HepG2 (cell line): ENCODE measurements around the gene KRT40. TPM values are rescaled to one million over a fixed set of nuclear protein-coding genes. Genes with fewer than 3 reads are reported as not detected.

ENCODE experiments used
- ATAC-seq: fragments of 200-7000 bp; cut with Tn5 transposase; 3 replicates; pipeline ENCODE4 v1.9.1; 2020; ENCODE audit warnings: mild to moderate bottlenecking, moderate library complexity
- BruUV-seq: library from RNA; stranded (reverse); fragments of 400-500 nt; replicated peaks from 2 replicates; lab custom pipeline; 2021; lab: Mats Ljungman, UMichigan
- CTCF ChIA-PET: fragments of 300-600 bp; formaldehyde crosslinking; extraction: SDS; loops from one replicate; lab custom pipeline; 2021; ENCODE audit warnings: low total read pairs, inconsistent platforms, low intra/inter-chr PET ratio; lab: Yijun Ruan, JAX
- POLR2A ChIA-PET: fragments of 350-600 bp; sonication (Branson Sonifier 250); formaldehyde crosslinking; loops from one replicate; lab custom pipeline; 2020; ENCODE audit warnings: antibody characterized with exemption, inconsistent platforms; lab: Yijun Ruan, JAX
- DNase-seq: peaks from one replicate; pipeline ENCODE4 v3.0.0-alpha.2; 2015; ENCODE audit warnings: low spot score
- FAIRE-seq: peaks from 3 replicates; lab custom pipeline; 2011; peaks lifted over from hg19 to GRCh38; lab: Jason Lieb, UNC
- H2AFZ ChIP-seq: one replicate; pipeline ENCODE4 v1.6.1; 2011; ENCODE audit warnings: low read length, inconsistent platforms
- H3K27ac ChIP-seq: fragments of 300-600 bp; 3 replicates; pipeline ENCODE4 v1.8.0; 2011; ENCODE audit warnings: mixed run types, mild to moderate bottlenecking, mixed read lengths, low read length, inconsistent platforms; ENCODE audit not compliant: insufficient read depth; ENCODE audit errors: extremely low read length
- H3K27me3 ChIP-seq, 2 experiments: fragments of 200-600 bp in 1 of 2; 2 replicates in 1 of 2; 3 replicates in 1 of 2; pipeline versions ENCODE4 v1.6.0 to v1.8.0; 2011; ENCODE audit warnings: low read length in 2 of 2, mild to moderate bottlenecking in 2 of 2, moderate library complexity in 2 of 2, inconsistent platforms in 1 of 2; ENCODE audit not compliant: insufficient read depth in 2 of 2, control insufficient read depth in 1 of 2
- H3K36me3 ChIP-seq, 2 experiments: fragments of 200-600 bp in 1 of 2; replicated peaks in 1 of 2; 2 replicates in 1 of 2; 3 replicates in 1 of 2; pipeline versions ENCODE4 v1.5.1 to v1.8.0; 2011; ENCODE audit warnings: low read length in 2 of 2, inconsistent platforms in 1 of 2; ENCODE audit not compliant: insufficient read depth in 2 of 2, control insufficient read depth in 1 of 2
- H3K4me1 ChIP-seq: 2 replicates; pipeline ENCODE4 v1.5.1; 2012; ENCODE audit warnings: low read length, inconsistent platforms; ENCODE audit not compliant: insufficient read depth
- H3K4me2 ChIP-seq: 2 replicates; pipeline ENCODE4 v1.6.0; 2011; ENCODE audit warnings: low read depth, low read length, inconsistent platforms
- H3K4me3 ChIP-seq, 3 experiments: fragments of 200-600 bp in 1 of 3; sonication (generic), shearing (Covaris generic) in 1 of 3; replicated peaks in 1 of 3; 2 replicates each; pipeline ENCODE4 v1.5.1; 2011 to 2016; ENCODE audit warnings: low read length in 3 of 3, inconsistent platforms in 2 of 3, low read depth in 2 of 3, mild to moderate bottlenecking in 2 of 3, control low read depth in 1 of 3, mixed read lengths in 1 of 3; ENCODE audit not compliant: insufficient read depth in 1 of 3
- H3K79me2 ChIP-seq: one replicate; pipeline ENCODE4 v1.6.1; 2011; ENCODE audit warnings: low read length, inconsistent platforms; ENCODE audit not compliant: insufficient read depth
- H3K9ac ChIP-seq: 2 replicates; pipeline ENCODE4 v1.6.0; 2011; ENCODE audit warnings: mild to moderate bottlenecking, low read depth, low read length, inconsistent platforms; ENCODE audit not compliant: insufficient read depth
- H3K9me3 ChIP-seq: 2 replicates; pipeline ENCODE4 v1.5.1; 2012; ENCODE audit warnings: mild to moderate bottlenecking, low read length
- H4K20me1 ChIP-seq: 2 replicates; pipeline ENCODE4 v1.6.0; 2011; ENCODE audit warnings: inconsistent platforms, mild to moderate bottlenecking, low read length, moderate library complexity; ENCODE audit not compliant: insufficient read depth
- AGO2 ChIP-seq: fragments of 200-400 bp; formaldehyde crosslinking; optimal IDR thresholded peaks from 2 replicates; pipeline ENCODE3; 2017; ENCODE audit warnings: mild to moderate bottlenecking, low read depth, low read length, moderate library complexity
- AKAP8 ChIP-seq: sonication (generic); formaldehyde crosslinking; IDR thresholded peaks from 2 replicates; pipeline ENCODE4 v1.5.1; 2020; ENCODE audit warnings: mild to moderate bottlenecking, missing genetic modification reagents
- ARHGAP35 ChIP-seq: sonication (generic); formaldehyde crosslinking; IDR thresholded peaks from 2 replicates; pipeline ENCODE4 v1.9.0; 2022; ENCODE audit warnings: mild to moderate bottlenecking, inconsistent platforms, moderate library complexity, missing genetic modification reagents, borderline replicate concordance
- CBX2 ChIP-seq, 2 experiments: fragments of 200-600 bp in 1 of 2; sonication (generic); formaldehyde crosslinking in 1 of 2; IDR thresholded peaks; 2 replicates each; pipeline versions ENCODE4 v1.7.0 to v1.8.1; 2018 to 2022; ENCODE audit warnings: low read depth in 2 of 2, low read length in 1 of 2, mild to moderate bottlenecking in 1 of 2, missing genetic modification reagents in 1 of 2
- CREM ChIP-seq, 2 experiments: sonication (generic) in 1 of 2; formaldehyde crosslinking in 1 of 2; IDR thresholded peaks; 2 replicates each; pipeline versions ENCODE4 v1.4.0 to v1.6.1; 2016 to 2020; ENCODE audit warnings: antibody characterized with exemption in 1 of 2, mild to moderate bottlenecking in 1 of 2, missing genetic modification reagents in 1 of 2
- GATAD1 ChIP-seq: IDR thresholded peaks from 2 replicates; pipeline ENCODE4 v1.6.1; 2016; ENCODE audit warnings: missing genetic modification reagents, missing compliant biosample characterization
- GLI4 ChIP-seq: sonication (generic); formaldehyde crosslinking; IDR thresholded peaks from 2 replicates; pipeline ENCODE4 v1.5.1; 2020; ENCODE audit warnings: missing genetic modification reagents, mild to moderate bottlenecking, moderate library complexity, borderline replicate concordance
- MAFF ChIP-seq: IDR thresholded peaks from 2 replicates; pipeline ENCODE4 v1.6.1; 2011; ENCODE audit warnings: low read depth, low read length, improper control_type of control experiment
- MAFK ChIP-seq, 2 experiments: IDR thresholded peaks in 1 of 2; conservative IDR thresholded peaks in 1 of 2; 2 replicates each; pipeline ENCODE4 v1.6.1; 2011; ENCODE audit warnings: improper control_type of control experiment in 2 of 2, low read length in 2 of 2
- MBD4 ChIP-seq: IDR thresholded peaks from 2 replicates; pipeline ENCODE4 v1.6.1; 2012; ENCODE audit warnings: low read length, inconsistent platforms, borderline replicate concordance
- MED1 ChIP-seq: sonication (generic); formaldehyde crosslinking; IDR thresholded peaks from 2 replicates; pipeline ENCODE4 v1.4.0; 2020; ENCODE audit warnings: missing genetic modification reagents
- MEIS2 ChIP-seq: sonication (generic); formaldehyde crosslinking; IDR thresholded peaks from 2 replicates; pipeline ENCODE4 v1.9.0; 2021; ENCODE audit warnings: mild to moderate bottlenecking, missing genetic modification reagents
- RXRB ChIP-seq: IDR thresholded peaks from 2 replicates; pipeline ENCODE4 v1.6.1; 2016; ENCODE audit warnings: borderline replicate concordance, missing genetic modification reagents, missing compliant biosample characterization
- TFDP2 ChIP-seq: sonication (generic); formaldehyde crosslinking; IDR thresholded peaks from 2 replicates; pipeline ENCODE4 v1.4.0; 2020; ENCODE audit warnings: missing genetic modification reagents
- ZBTB20 ChIP-seq: sonication (generic); formaldehyde crosslinking; IDR thresholded peaks from 2 replicates; pipeline ENCODE4 v1.8.1; 2023; ENCODE audit warnings: missing genetic modification reagents, low read depth, mild to moderate bottlenecking, borderline replicate concordance
- ZFY ChIP-seq: sonication (generic); formaldehyde crosslinking; IDR thresholded peaks from 2 replicates; pipeline ENCODE4 v1.4.0; 2020; ENCODE audit warnings: missing genetic modification reagents
- ZNF24 ChIP-seq: fragments of 450-650 bp; IDR thresholded peaks from 2 replicates; pipeline ENCODE4 v1.6.1; 2017; ENCODE audit warnings: antibody characterized with exemption, mild to moderate bottlenecking
- ZNF878 ChIP-seq: sonication (generic); formaldehyde crosslinking; IDR thresholded peaks from 2 replicates; pipeline ENCODE4 v1.8.1; 2023; ENCODE audit warnings: mild to moderate bottlenecking, missing genetic modification reagents, moderate library complexity
- WGBS: methylation state at CpG from one replicate; pipeline ENCODE4 v1.1.6; 2017; ENCODE audit warnings: low lambda C conversion rate; 5-methylcytosine and 5-hydroxymethylcytosine counted together
- in situ Hi-C: cut with HindIII; loops from 2 replicates; pipeline ENCODE4 v1.10.0; 2017; ENCODE audit warnings: low pct_unique_long_range_greater_than_20kb; ENCODE audit not compliant: extremely low pct_ligation_motif_present
- intact Hi-C: fragments of 100-400 bp; cut with micrococcal nuclease; formaldehyde crosslinking; loops from one replicate; pipeline ENCODE4 v1.10.0; 2022; ENCODE audit not compliant: unreplicated experiment
- polyA plus RNA-seq, 8 experiments: library from polyadenylated mRNA; depleted of rRNA in 3 of 8; stranded (reverse) in 7 of 8; unstranded in 1 of 8; fragments of >200 nt; fragmentation: Illumina TruSeq in 4 of 8; extraction: Trizol in 4 of 8; gene quantifications; 2 replicates each; pipeline versions ENCODE4 v1.2.1 to v1.2.3, GENCODE V29; 2011 to 2016; ENCODE audit warnings: low read depth in 4 of 8, missing spikeins in 1 of 8, mixed read lengths in 1 of 8; ENCODE audit not compliant: insufficient read depth in 1 of 8
- total RNA-seq, 5 experiments: library from RNA; depleted of rRNA; stranded (reverse); fragments of >200 nt; fragmentation: Illumina TruSeq; extraction: Trizol; gene quantifications; 2 replicates each; pipeline ENCODE4 v1.2.3, GENCODE V29; 2016; ENCODE audit warnings: low read depth in 1 of 5

The KRT40 gene
- total and polyA plus RNA-seq, 2 of the 13 experiments (the other 11 are each of a cell fraction or from before 2014, with no cell fraction given), result not detected

GRCh38 chr17:40975516-40975915 is 8.6 kb downstream of the KRT40 start:
- FAIRE-seq, result no peak
- Histone ChIP-seq H3K27me3 (no peaks in the 10 kb centered on the region), H2AFZ (no peak overlapping the region), H3K27ac (no peak overlapping the region), H3K79me2 (no peaks in the 10 kb centered on the region), H4K20me1 (no peaks in the 10 kb centered on the region), H3K4me3 (no peak overlapping the region), H3K9me3 (no peaks in the 10 kb centered on the region), H3K4me2 (no peak overlapping the region), H3K9ac (no peak overlapping the region), H3K36me3 (no peaks in the 10 kb centered on the region), H3K4me1 (no peaks in the 10 kb centered on the region)
- in situ Hi-C loops (no loop called here), intact Hi-C loops (no loop called here)
- ChIA-PET CTCF (no interaction called here), POLR2A (no interaction called here)
- no TSS peak for BruUV-seq
- no peak for ATAC-seq
- peak; percentile 14 to 66; a peak in 2 of 4 replicates for TF ChIP-seq MAFK (conservative IDR thresholded peaks at IDR 0.05 in 1 of 2, IDR thresholded peaks at IDR 0.05 in 1 of 2; ENCODE audit: low read length in 2 of 2)
- peak; percentile 72 for TF ChIP-seq MAFF
- no peak for TF ChIP-seq AGO2
- TF ChIP-seq CREM (IDR thresholded peaks at IDR 0.05), result no peak
- TF ChIP-seq CREM (CRISPR knock-in tag; IDR thresholded peaks at IDR 0.05), result no peak
- no peak for TF ChIP-seq GATAD1
- no peak for TF ChIP-seq AKAP8 (CRISPR knock-in tag)
- TF ChIP-seq ARHGAP35 (CRISPR knock-in tag), result no peak
- TF ChIP-seq ZNF24, result no peak
- DNase-seq, result no peak

- Histone ChIP-seq H2AFZ (no peak overlapping the region), H3K27ac (no peak overlapping the region)
- in situ Hi-C loops, result no loop called here
- BruUV-seq, result no TSS peak
- no peak for TF ChIP-seq MEIS2 (CRISPR knock-in tag)
- TF ChIP-seq GLI4 (CRISPR knock-in tag), result no peak
- no peak for TF ChIP-seq ZFY (CRISPR knock-in tag)
- no peak for TF ChIP-seq RXRB (CRISPR knock-in tag)
- no peak for TF ChIP-seq CBX2 (IDR thresholded peaks at IDR 0.05; ENCODE audit: low read depth, low read length)
- no peak for TF ChIP-seq CBX2 (CRISPR knock-in tag; IDR thresholded peaks at IDR 0.05; ENCODE audit: low read depth)
- no peak for TF ChIP-seq MBD4
- TF ChIP-seq ZBTB20 (CRISPR knock-in tag), result no peak
- no peak for TF ChIP-seq ZNF878
- no peak for TF ChIP-seq MED1 (CRISPR knock-in tag)
- no peak for TF ChIP-seq TFDP2
- TF ChIP-seq, all 625 proteins: peak for 0
- Histone ChIP-seq H3K79me2 (no peaks in the 10 kb centered on the region), H3K9ac (no peak overlapping the region), H3K36me3 (no peaks in the 10 kb centered on the region), H3K4me3 (no peak overlapping the region), H3K27me3 (no peaks in the 10 kb centered on the region), H3K9me3 (no peaks in the 10 kb centered on the region), H3K4me2 (no peak overlapping the region), H3K4me1 (no peaks in the 10 kb centered on the region), H4K20me1 (no peaks in the 10 kb centered on the region)
- DNase-seq (no peak), ATAC-seq (no peak), FAIRE-seq (no peak)
- ChIA-PET CTCF (no interaction called here), POLR2A (no interaction called here)
- intact Hi-C loops, result no loop called here
- 72% methylated on average over 3 of the region's 3 CpGs for WGBS
Observed at GRCh38 chr17:40974366-40974765, 9.8 kb downstream of the KRT40 start.
